ENCODE data around the gene DNM1L.

DNA sequence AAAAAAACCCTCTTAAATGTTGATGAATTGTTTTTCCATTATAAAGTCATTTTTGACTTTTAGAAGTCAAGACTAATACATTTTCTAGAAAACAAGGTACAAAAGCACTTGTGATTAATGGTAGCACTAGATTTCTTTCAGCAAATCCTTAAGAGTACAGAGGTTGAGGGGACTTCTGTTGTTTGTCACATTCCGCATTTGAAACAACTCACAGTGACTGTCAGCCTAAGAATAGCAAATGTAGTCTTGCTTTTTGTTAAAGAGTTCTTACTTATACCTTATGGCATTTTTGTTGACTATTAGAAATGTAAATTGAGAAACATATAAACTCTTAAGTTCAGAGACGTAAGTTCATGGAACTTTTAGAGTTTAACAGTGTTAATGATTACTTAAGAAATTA, 60.2 kb downstream of the DNM1L start:
- TF ChIP-seq POLR2A (IDR thresholded peaks at IDR 0.05; ENCODE audit: low read length), result no peak
- TF ChIP-seq, protein P1, sequence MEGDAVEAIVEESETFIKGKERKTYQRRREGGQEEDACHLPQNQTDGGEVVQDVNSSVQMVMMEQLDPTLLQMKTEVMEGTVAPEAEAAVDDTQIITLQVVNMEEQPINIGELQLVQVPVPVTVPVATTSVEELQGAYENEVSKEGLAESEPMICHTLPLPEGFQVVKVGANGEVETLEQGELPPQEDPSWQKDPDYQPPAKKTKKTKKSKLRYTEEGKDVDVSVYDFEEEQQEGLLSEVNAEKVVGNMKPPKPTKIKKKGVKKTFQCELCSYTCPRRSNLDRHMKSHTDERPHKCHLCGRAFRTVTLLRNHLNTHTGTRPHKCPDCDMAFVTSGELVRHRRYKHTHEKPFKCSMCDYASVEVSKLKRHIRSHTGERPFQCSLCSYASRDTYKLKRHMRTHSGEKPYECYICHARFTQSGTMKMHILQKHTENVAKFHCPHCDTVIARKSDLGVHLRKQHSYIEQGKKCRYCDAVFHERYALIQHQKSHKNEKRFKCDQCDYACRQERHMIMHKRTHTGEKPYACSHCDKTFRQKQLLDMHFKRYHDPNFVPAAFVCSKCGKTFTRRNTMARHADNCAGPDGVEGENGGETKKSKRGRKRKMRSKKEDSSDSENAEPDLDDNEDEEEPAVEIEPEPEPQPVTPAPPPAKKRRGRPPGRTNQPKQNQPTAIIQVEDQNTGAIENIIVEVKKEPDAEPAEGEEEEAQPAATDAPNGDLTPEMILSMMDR (IDR thresholded peaks at IDR 0.05), result no peak
- TF ChIP-seq, protein P2, sequence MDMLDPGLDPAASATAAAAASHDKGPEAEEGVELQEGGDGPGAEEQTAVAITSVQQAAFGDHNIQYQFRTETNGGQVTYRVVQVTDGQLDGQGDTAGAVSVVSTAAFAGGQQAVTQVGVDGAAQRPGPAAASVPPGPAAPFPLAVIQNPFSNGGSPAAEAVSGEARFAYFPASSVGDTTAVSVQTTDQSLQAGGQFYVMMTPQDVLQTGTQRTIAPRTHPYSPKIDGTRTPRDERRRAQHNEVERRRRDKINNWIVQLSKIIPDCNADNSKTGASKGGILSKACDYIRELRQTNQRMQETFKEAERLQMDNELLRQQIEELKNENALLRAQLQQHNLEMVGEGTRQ (IDR thresholded peaks at IDR 0.05), result no peak
- TF ChIP-seq RFX5 (IDR thresholded peaks at IDR 0.05), result no peak
- no peak for TF ChIP-seq SMC3 (IDR thresholded peaks at IDR 0.05)

All from A549 (cell line).